K562 (cell line): ENCODE data around the gene DNAJB4. TPM values are rescaled to one million over a fixed set of nuclear protein-coding genes. Genes with fewer than 3 reads are reported as not detected.
A peak's percentile ranks its signal among the peaks of the same experiment; 100 is the strongest.

Experiments
- E2F3 ChIP-seq: fragments of 250-450 bp; sonication (Bioruptor Pico); IDR thresholded peaks from 2 replicates; pipeline ENCODE4 v1.4.0; 2020; ENCODE audit warnings: mild to moderate bottlenecking
- HDAC6 ChIP-seq: IDR thresholded peaks from 2 replicates; pipeline ENCODE4 v1.6.1; 2012; ENCODE audit warnings: low read depth, mild to moderate bottlenecking, control low read depth, inconsistent platforms, low read length, moderate library complexity
- ILF3 ChIP-seq: fragments of 450-650 bp; IDR thresholded peaks from 2 replicates; pipeline ENCODE4 v1.6.1; 2018; ENCODE audit warnings: antibody characterized with exemption, mild to moderate bottlenecking, moderate library complexity, borderline replicate concordance
- KLF13 ChIP-seq: fragments of 450-650 bp; IDR thresholded peaks from 2 replicates; pipeline ENCODE4 v1.6.1; 2016; ENCODE audit warnings: missing genetic modification characterization, low read depth, mild to moderate bottlenecking, missing compliant biosample characterization, moderate library complexity, borderline replicate concordance
- MYC ChIP-seq, 2 experiments: fragments of 250-450 bp in 1 of 2; sonication (Bioruptor Pico) in 1 of 2; IDR thresholded peaks; 2 replicates each; pipeline versions ENCODE4 v1.5.1 to v1.6.1; 2012 to 2021; ENCODE audit warnings: low read depth in 2 of 2, borderline replicate concordance in 1 of 2, improper control_type of control experiment in 1 of 2, low read length in 1 of 2, mild to moderate bottlenecking in 1 of 2, moderate library complexity in 1 of 2
- NR2C1 ChIP-seq, 2 experiments: fragments of 450-650 bp; IDR thresholded peaks; 2 replicates each; pipeline ENCODE4 v1.6.1; 2017; ENCODE audit warnings: mild to moderate bottlenecking in 2 of 2, antibody characterized with exemption in 1 of 2, inconsistent platforms in 1 of 2, missing compliant biosample characterization in 1 of 2, missing genetic modification characterization in 1 of 2
- PHB ChIP-seq: fragments of 250-450 bp; sonication (Bioruptor Pico); IDR thresholded peaks from 2 replicates; pipeline ENCODE4 v1.5.0; 2021
- POLR2G ChIP-seq: fragments of 200-400 bp; formaldehyde crosslinking; IDR thresholded peaks from 2 replicates; pipeline ENCODE4 v1.6.1; 2017; ENCODE audit warnings: low read depth, mild to moderate bottlenecking, antibody characterized with exemption, low read length, moderate library complexity
- RAD51 ChIP-seq: fragments of 450-650 bp; IDR thresholded peaks from 2 replicates; pipeline ENCODE4 v1.7.1; 2016; ENCODE audit warnings: low read depth, mild to moderate bottlenecking, borderline replicate concordance
- TCF7L2 ChIP-seq: fragments of 150-350 bp; IDR thresholded peaks from 2 replicates; pipeline ENCODE4 v1.6.1; 2016; ENCODE audit warnings: low read depth, mild to moderate bottlenecking, low read length, moderate library complexity
- TFAM ChIP-seq: fragments of 250-450 bp; sonication (Bioruptor Pico); conservative IDR thresholded peaks from 2 replicates; pipeline ENCODE4 v1.5.0; 2021; ENCODE audit warnings: mild to moderate bottlenecking, moderate library complexity
- ZKSCAN8 ChIP-seq: fragments of 200-800 bp; sonication (Bioruptor generic); IDR thresholded peaks from 2 replicates; pipeline ENCODE4 v1.6.1; 2016; ENCODE audit warnings: missing genetic modification characterization, missing compliant biosample characterization
- ZNF143 ChIP-seq: sonication (generic); formaldehyde crosslinking; IDR thresholded peaks from 2 replicates; pipeline ENCODE4 v1.9.0; 2022; ENCODE audit warnings: mild to moderate bottlenecking, missing genetic modification reagents
- ZNF23 ChIP-seq: fragments of 250-450 bp; sonication (Bioruptor Pico); IDR thresholded peaks from 2 replicates; pipeline ENCODE4 v1.4.0; 2020; ENCODE audit warnings: mild to moderate bottlenecking
- polyA plus RNA-seq, 8 experiments: library from polyadenylated mRNA; depleted of rRNA in 4 of 8; stranded (reverse) in 5 of 8; unstranded in 3 of 8; fragments of >200 nt; fragmentation: Nextera tagmentation in 2 of 8; fragmentation: Illumina TruSeq in 1 of 8; extraction: Ambion mirVana in 2 of 8; extraction: Trizol in 1 of 8; gene quantifications; 2 replicates each; pipeline versions ENCODE4 v1.2.1 to v1.2.3, GENCODE V29; 2011 to 2014; ENCODE audit warnings: inconsistent platforms in 1 of 8, missing spikeins in 1 of 8
- total RNA-seq, 7 experiments: library from RNA; depleted of rRNA in 6 of 7; stranded (reverse); fragments of >200 nt in 6 of 7; fragmentation: Illumina TruSeq in 2 of 7; extraction: Trizol in 2 of 7; gene quantifications; 2 replicates each; pipeline versions ENCODE4 v1.2.1 to v1.2.3, GENCODE V29; 2011 to 2021; ENCODE audit warnings: low replicate concordance in 1 of 7
- TF ChIP-seq, protein P1 (sequence below), 2 experiments: IDR thresholded peaks; 2 replicates each; pipeline ENCODE4 v1.6.1; 2011; ENCODE audit warnings: borderline replicate concordance in 1 of 2, control low read depth in 1 of 2, low read depth in 1 of 2, low read length in 1 of 2, mild to moderate bottlenecking in 1 of 2, mixed read lengths in 1 of 2, moderate library complexity in 1 of 2; ENCODE audit not compliant: insufficient read depth in 1 of 2, insufficient read length in 1 of 2, poor library complexity in 1 of 2, severe bottlenecking in 1 of 2; ENCODE audit errors: extremely low read depth in 1 of 2
- TF ChIP-seq, protein P2 (sequence below): fragments of 200-400 bp; formaldehyde crosslinking; IDR thresholded peaks from 2 replicates; pipeline ENCODE4 v1.6.1; 2017; ENCODE audit warnings: mild to moderate bottlenecking, low read depth, low read length, moderate library complexity
- TF ChIP-seq, protein P3 (sequence below): fragments of 450-650 bp; IDR thresholded peaks from 2 replicates; pipeline ENCODE4 v1.6.1; 2016; ENCODE audit warnings: borderline replicate concordance
- TF ChIP-seq, protein P4 (sequence below): IDR thresholded peaks from 2 replicates; pipeline ENCODE4 v1.6.1; 2011; ENCODE audit warnings: borderline replicate concordance, low read depth, mild to moderate bottlenecking, moderate library complexity, low read length; ENCODE audit not compliant: insufficient read depth, poor library complexity, severe bottlenecking

The DNAJB4 gene
- total and polyA plus RNA-seq, 9 of the 15 experiments (the other 6 are each of a cell fraction or from before 2014, with no cell fraction given): 8.5 to 27.7 (median 19.8) TPM

DNA sequence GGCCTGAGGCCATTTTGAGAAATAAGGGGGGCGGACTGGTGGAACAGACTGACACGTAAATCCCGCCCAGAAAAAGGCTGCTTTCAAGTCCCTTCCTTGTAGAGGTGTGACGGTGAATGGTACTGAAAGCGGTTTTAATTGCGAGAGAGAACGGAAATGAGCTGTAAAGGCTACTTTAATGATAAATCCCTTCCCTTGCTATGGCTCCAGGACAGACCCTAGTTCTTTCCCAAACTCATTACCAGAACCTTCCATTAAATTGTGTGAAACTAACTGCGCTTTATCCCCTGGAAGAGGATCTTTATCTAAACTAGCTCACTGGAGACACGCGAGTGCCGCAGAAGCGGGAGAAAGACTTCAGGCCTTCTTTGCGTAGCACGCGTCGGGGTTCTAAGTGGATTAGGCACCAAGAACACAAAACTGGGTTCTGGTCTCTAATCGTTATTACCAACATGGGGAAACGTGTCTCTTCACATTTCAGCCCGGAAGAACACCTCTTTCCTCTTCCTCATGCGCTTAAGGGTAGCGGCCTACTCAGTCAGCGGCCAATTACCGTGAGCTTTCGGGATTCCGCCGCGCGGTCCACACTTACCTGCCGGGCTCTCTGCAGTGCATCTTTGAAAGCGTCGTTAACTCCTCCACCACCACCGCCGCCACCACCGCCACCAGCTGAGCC lies 26.3 kb upstream of the DNAJB4 start (continued):
- TF ChIP-seq, protein P1, sequence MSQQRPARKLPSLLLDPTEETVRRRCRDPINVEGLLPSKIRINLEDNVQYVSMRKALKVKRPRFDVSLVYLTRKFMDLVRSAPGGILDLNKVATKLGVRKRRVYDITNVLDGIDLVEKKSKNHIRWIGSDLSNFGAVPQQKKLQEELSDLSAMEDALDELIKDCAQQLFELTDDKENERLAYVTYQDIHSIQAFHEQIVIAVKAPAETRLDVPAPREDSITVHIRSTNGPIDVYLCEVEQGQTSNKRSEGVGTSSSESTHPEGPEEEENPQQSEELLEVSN (IDR thresholded peaks at IDR 0.05; ENCODE audit: borderline replicate concordance in 1 of 2, extremely low read depth in 1 of 2, insufficient read depth in 1 of 2, insufficient read length in 1 of 2, low read depth in 1 of 2, low read length in 1 of 2, poor library complexity in 1 of 2, severe bottlenecking in 1 of 2): peak in 1 of 2 experiments; percentile 16
- TF ChIP-seq ZNF143 (CRISPR knock-in tag) (no peak; the same call in 1 of the 2 replicates), MYC (IDR thresholded peaks at IDR 0.05; ENCODE audit: low read depth, low read length) (no peak), MYC (CRISPR knock-in tag; IDR thresholded peaks at IDR 0.05; ENCODE audit: borderline replicate concordance, low read depth) (peak; percentile 82; the same call in 1 of the 2 replicates), POLR2G (no peak), KLF13 (tag) (no peak), ILF3 (no peak), NR2C1 (IDR thresholded peaks at IDR 0.05) (no peak), NR2C1 (tag; IDR thresholded peaks at IDR 0.05) (no peak), ZNF23 (CRISPR knock-in tag) (no peak), PHB (CRISPR knock-in tag) (no peak), ZKSCAN8 (CRISPR knock-in tag) (no peak), E2F3 (CRISPR knock-in tag) (no peak), TCF7L2 (no peak), TFAM (CRISPR knock-in tag) (no peak), RAD51 (no peak), HDAC6 (no peak)
- TF ChIP-seq, protein P2, sequence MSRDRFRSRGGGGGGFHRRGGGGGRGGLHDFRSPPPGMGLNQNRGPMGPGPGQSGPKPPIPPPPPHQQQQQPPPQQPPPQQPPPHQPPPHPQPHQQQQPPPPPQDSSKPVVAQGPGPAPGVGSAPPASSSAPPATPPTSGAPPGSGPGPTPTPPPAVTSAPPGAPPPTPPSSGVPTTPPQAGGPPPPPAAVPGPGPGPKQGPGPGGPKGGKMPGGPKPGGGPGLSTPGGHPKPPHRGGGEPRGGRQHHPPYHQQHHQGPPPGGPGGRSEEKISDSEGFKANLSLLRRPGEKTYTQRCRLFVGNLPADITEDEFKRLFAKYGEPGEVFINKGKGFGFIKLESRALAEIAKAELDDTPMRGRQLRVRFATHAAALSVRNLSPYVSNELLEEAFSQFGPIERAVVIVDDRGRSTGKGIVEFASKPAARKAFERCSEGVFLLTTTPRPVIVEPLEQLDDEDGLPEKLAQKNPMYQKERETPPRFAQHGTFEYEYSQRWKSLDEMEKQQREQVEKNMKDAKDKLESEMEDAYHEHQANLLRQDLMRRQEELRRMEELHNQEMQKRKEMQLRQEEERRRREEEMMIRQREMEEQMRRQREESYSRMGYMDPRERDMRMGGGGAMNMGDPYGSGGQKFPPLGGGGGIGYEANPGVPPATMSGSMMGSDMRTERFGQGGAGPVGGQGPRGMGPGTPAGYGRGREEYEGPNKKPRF: no peak
- TF ChIP-seq, protein P3, sequence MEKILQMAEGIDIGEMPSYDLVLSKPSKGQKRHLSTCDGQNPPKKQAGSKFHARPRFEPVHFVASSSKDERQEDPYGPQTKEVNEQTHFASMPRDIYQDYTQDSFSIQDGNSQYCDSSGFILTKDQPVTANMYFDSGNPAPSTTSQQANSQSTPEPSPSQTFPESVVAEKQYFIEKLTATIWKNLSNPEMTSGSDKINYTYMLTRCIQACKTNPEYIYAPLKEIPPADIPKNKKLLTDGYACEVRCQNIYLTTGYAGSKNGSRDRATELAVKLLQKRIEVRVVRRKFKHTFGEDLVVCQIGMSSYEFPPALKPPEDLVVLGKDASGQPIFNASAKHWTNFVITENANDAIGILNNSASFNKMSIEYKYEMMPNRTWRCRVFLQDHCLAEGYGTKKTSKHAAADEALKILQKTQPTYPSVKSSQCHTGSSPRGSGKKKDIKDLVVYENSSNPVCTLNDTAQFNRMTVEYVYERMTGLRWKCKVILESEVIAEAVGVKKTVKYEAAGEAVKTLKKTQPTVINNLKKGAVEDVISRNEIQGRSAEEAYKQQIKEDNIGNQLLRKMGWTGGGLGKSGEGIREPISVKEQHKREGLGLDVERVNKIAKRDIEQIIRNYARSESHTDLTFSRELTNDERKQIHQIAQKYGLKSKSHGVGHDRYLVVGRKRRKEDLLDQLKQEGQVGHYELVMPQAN: 0 out of 2 replicates have a peak, but pooled peaks have one; percentile 34
- TF ChIP-seq, protein P4, sequence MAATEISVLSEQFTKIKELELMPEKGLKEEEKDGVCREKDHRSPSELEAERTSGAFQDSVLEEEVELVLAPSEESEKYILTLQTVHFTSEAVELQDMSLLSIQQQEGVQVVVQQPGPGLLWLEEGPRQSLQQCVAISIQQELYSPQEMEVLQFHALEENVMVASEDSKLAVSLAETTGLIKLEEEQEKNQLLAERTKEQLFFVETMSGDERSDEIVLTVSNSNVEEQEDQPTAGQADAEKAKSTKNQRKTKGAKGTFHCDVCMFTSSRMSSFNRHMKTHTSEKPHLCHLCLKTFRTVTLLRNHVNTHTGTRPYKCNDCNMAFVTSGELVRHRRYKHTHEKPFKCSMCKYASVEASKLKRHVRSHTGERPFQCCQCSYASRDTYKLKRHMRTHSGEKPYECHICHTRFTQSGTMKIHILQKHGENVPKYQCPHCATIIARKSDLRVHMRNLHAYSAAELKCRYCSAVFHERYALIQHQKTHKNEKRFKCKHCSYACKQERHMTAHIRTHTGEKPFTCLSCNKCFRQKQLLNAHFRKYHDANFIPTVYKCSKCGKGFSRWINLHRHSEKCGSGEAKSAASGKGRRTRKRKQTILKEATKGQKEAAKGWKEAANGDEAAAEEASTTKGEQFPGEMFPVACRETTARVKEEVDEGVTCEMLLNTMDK: no peak
